Naive thymus-derived CD4-positive, alpha-beta T cell (primary cell): ENCODE results near the gene EMILIN2. TPM values are rescaled to one million over a fixed set of nuclear protein-coding genes. Genes with fewer than 3 reads are reported as not detected.

ENCODE experiments used
- ATAC-seq: fragments of 150-1000 bp; cut with Tn5 transposase; 2 replicates; pipeline ENCODE4 v1.10.0; 2021; ENCODE audit warnings: mild to moderate bottlenecking, moderate library complexity
- CTCF ChIA-PET: fragments of 350-600 bp; sonication (Branson Sonifier 250); formaldehyde crosslinking; loops from one replicate; lab custom pipeline; 2021; ENCODE audit warnings: antibody characterized with exemption; lab: Charles Lee
- POLR2A ChIA-PET: fragments of 350-600 bp; sonication (Branson Sonifier 250); formaldehyde crosslinking; loops from one replicate; lab custom pipeline; 2021; ENCODE audit warnings: antibody characterized with exemption, inconsistent platforms; lab: Charles Lee
- DNase-seq, 9 donors: peaks; one replicate each; pipeline versions ENCODE4 v3.0.0 to v3.0.0-alpha.2; 2020 to 2022; ENCODE audit warnings: mixed read lengths in 1 of 9
- H3K27ac ChIP-seq: one replicate; pipeline ENCODE4 v1.7.0; 2013; ENCODE audit warnings: mild to moderate bottlenecking, low read depth, low read length, moderate library complexity
- H3K27me3 ChIP-seq, 2 donors: one replicate each; pipeline ENCODE4 v1.7.0; 2013; ENCODE audit warnings: low read length in 2 of 2, mild to moderate bottlenecking in 2 of 2, moderate library complexity in 2 of 2; ENCODE audit not compliant: control insufficient read depth in 2 of 2, insufficient read depth in 2 of 2
- H3K36me3 ChIP-seq, 3 experiments: 1 replicate in 2 of 3; 2 replicates in 1 of 3; pipeline ENCODE4 v1.7.0; 2013; ENCODE audit warnings: low read length in 3 of 3, mild to moderate bottlenecking in 3 of 3, moderate library complexity in 1 of 3; ENCODE audit not compliant: insufficient read depth in 3 of 3, control insufficient read depth in 2 of 3
- H3K4me1 ChIP-seq, 2 donors: one replicate each; pipeline ENCODE4 v1.7.0; 2013; ENCODE audit warnings: low read length in 2 of 2, mild to moderate bottlenecking in 2 of 2, moderate library complexity in 1 of 2; ENCODE audit not compliant: control insufficient read depth in 2 of 2, insufficient read depth in 2 of 2
- H3K4me3 ChIP-seq: 2 replicates; pipeline ENCODE4 v1.7.0; 2013; ENCODE audit warnings: mild to moderate bottlenecking, low read length
- H3K9me3 ChIP-seq, 3 experiments: 1 replicate in 2 of 3; 2 replicates in 1 of 3; pipeline ENCODE4 v1.7.0; 2013; ENCODE audit warnings: low read length in 3 of 3; ENCODE audit not compliant: control insufficient read depth in 2 of 3
- H3K27ac Mint-ChIP-seq, 9 donors: one replicate each; pipeline ENCODE4 v1.8.0; 2020 to 2022; ENCODE audit warnings: mixed read lengths in 9 of 9, mild to moderate bottlenecking in 8 of 9, moderate library complexity in 5 of 9, inconsistent platforms in 2 of 9
- H3K27me3 Mint-ChIP-seq, 5 donors: one replicate each; pipeline ENCODE4 v1.8.0; 2021 to 2022; ENCODE audit warnings: mixed read lengths in 5 of 5, mild to moderate bottlenecking in 1 of 5
- H3K36me3 Mint-ChIP-seq, 5 donors: one replicate each; pipeline ENCODE4 v1.8.0; 2020 to 2022; ENCODE audit warnings: mixed read lengths in 5 of 5, mild to moderate bottlenecking in 3 of 5, inconsistent platforms in 1 of 5
- H3K4me1 Mint-ChIP-seq, 7 donors: one replicate each; pipeline ENCODE4 v1.8.0; 2020 to 2022; ENCODE audit warnings: mixed read lengths in 7 of 7, mild to moderate bottlenecking in 3 of 7, inconsistent platforms in 1 of 7
- H3K4me3 Mint-ChIP-seq, 10 donors: one replicate each; pipeline ENCODE4 v1.8.0; 2020 to 2022; ENCODE audit warnings: mild to moderate bottlenecking in 10 of 10, mixed read lengths in 10 of 10, moderate library complexity in 6 of 10, inconsistent platforms in 2 of 10
- H3K9me3 Mint-ChIP-seq, 11 donors: one replicate each; pipeline ENCODE4 v1.8.0; 2020 to 2022; ENCODE audit warnings: mixed read lengths in 11 of 11, mild to moderate bottlenecking in 4 of 11, inconsistent platforms in 1 of 11, moderate library complexity in 1 of 11
- intact Hi-C, 2 donors: fragments of 100-400 bp; cut with micrococcal nuclease; formaldehyde crosslinking; loops; one replicate each; pipeline ENCODE4 v1.15.1; 2023
- polyA plus RNA-seq, 2 donors: library from polyadenylated mRNA; unstranded; fragments of 300-500 nt; fragmentation: Illumina TruSeq; gene quantifications; one replicate each; pipeline ENCODE4 v1.2.3, GENCODE V29; 2021
- total RNA-seq, 6 experiments: library from RNA in 5 of 6; stranded (reverse) in 5 of 6; gene quantifications; 1 replicate in 5 of 6; 2 replicates in 1 of 6; pipeline ENCODE4 v1.2.3 and lab custom pipeline; 2021 to 2026

The EMILIN2 gene
- total and polyA plus RNA-seq, 7 experiments from 2014 or later = 2.9 to 51.1 (median 7.7) TPM

GRCh38 chr18:2895391-2895790 lies 48.6 kb downstream of the EMILIN2 start:
- no peak overlapping the region for H3K4me3 ChIP-seq
- H3K36me3 ChIP-seq = no peaks in the 10 kb centered on the region
- DNase-seq (no peak), ATAC-seq (no peak)
- no peaks in the 10 kb centered on the region for H3K27me3 Mint-ChIP-seq
- peaks cover 39 to 54% (median 46%) of the 10 kb centered on the region in 7 donors for H3K4me1 Mint-ChIP-seq
- POLR2A ChIA-PET = interaction anchor here (1.2 to 1.5 kb wide), 2 partner anchors 10 to 12 kb away, joined by 3 to 5 read pairs; no protein-coding TSS in a partner anchor
- H3K27me3 ChIP-seq = no peaks in the 10 kb centered on the region
- H3K27ac ChIP-seq = no peak overlapping the region
- H3K9me3 ChIP-seq = no peaks in the 10 kb centered on the region
- peak overlapping the region in 4 of 9 donors; percentile 34 to 64 (median 48) for H3K27ac Mint-ChIP-seq
- peaks cover 0 to 20% (median 0%) of the 10 kb centered on the region in 5 donors for H3K36me3 Mint-ChIP-seq
- CTCF ChIA-PET = no interaction called here
- intact Hi-C loops = no loop called here
- H3K4me3 Mint-ChIP-seq = no peak overlapping the region
- peaks cover 0 to 11% (median 0%) of the 10 kb centered on the region in 11 donors for H3K9me3 Mint-ChIP-seq
- peaks cover 15 to 19% of the 10 kb centered on the region in 2 donors for H3K4me1 ChIP-seq

- CTCF ChIA-PET = no interaction called here
- H3K9me3 ChIP-seq = no peaks in the 10 kb centered on the region
- peaks cover 0 to 7% (median 0%) of the 10 kb centered on the region in 11 donors for H3K9me3 Mint-ChIP-seq
- H3K27me3 Mint-ChIP-seq = no peaks in the 10 kb centered on the region
- H3K4me3 ChIP-seq = no peak overlapping the region
- no peaks in the 10 kb centered on the region for H3K36me3 ChIP-seq
- intact Hi-C loops = no loop called here
- H3K27ac ChIP-seq = no peak overlapping the region
- ATAC-seq (no peak), DNase-seq (no peak)
- POLR2A ChIA-PET = no interaction called here
- H3K4me1 Mint-ChIP-seq = peaks cover 25 to 38% (median 30%) of the 10 kb centered on the region in 7 donors
- H3K4me3 Mint-ChIP-seq = no peak overlapping the region
- peaks cover 2 to 3% of the 10 kb centered on the region in 2 donors for H3K4me1 ChIP-seq
- H3K27me3 ChIP-seq = no peaks in the 10 kb centered on the region
- peaks cover 0 to 6% (median 0%) of the 10 kb centered on the region in 5 donors for H3K36me3 Mint-ChIP-seq
- H3K27ac Mint-ChIP-seq = no peak overlapping the region
Observed at GRCh38 chr18:2896990-2897389, 50.2 kb downstream of the EMILIN2 start.

- no peak for DNase-seq
- Histone ChIP-seq H3K36me3 (no peaks in the 10 kb centered on the region), H3K9me3 (no peaks in the 10 kb centered on the region), H3K27me3 (no peaks in the 10 kb centered on the region), H3K4me3 (no peak overlapping the region), H3K4me1 (no peaks in the 10 kb centered on the region), H3K27ac (no peak overlapping the region)
- intact Hi-C loops = no loop called here
- Mint-ChIP-seq H3K27ac (peak overlapping the region in 1 of 9 donors; percentile 11), H3K27me3 (no peaks in the 10 kb centered on the region), H3K9me3 (peaks cover 0 to 7% (median 0%) of the 10 kb centered on the region in 11 donors), H3K36me3 (peaks cover 0 to 5% (median 0%) of the 10 kb centered on the region in 5 donors), H3K4me1 (peaks cover 21 to 32% (median 26%) of the 10 kb centered on the region in 7 donors), H3K4me3 (no peak overlapping the region)
- POLR2A ChIA-PET = no interaction called here
- CTCF ChIA-PET = no interaction called here
- ATAC-seq = no peak
Observed at GRCh38 chr18:2897448-2898185, 50.8 kb downstream of the EMILIN2 start.

- H3K9me3 ChIP-seq = no peaks in the 10 kb centered on the region
- no peak overlapping the region for H3K27ac ChIP-seq
- H3K4me1 ChIP-seq = no peaks in the 10 kb centered on the region
- Mint-ChIP-seq H3K27ac (peak overlapping the region in 1 of 9 donors; percentile 11), H3K36me3 (peaks cover 0 to 5% (median 0%) of the 10 kb centered on the region in 5 donors), H3K9me3 (peaks cover 0 to 7% (median 0%) of the 10 kb centered on the region in 11 donors), H3K4me3 (no peak overlapping the region), H3K27me3 (no peaks in the 10 kb centered on the region), H3K4me1 (peaks cover 16 to 28% (median 21%) of the 10 kb centered on the region in 7 donors)
- DNase-seq (no peak), ATAC-seq (peak; percentile 77)
- ChIA-PET CTCF (no interaction called here), POLR2A (no interaction called here)
- H3K27me3 ChIP-seq = no peaks in the 10 kb centered on the region
- H3K36me3 ChIP-seq = no peaks in the 10 kb centered on the region
- intact Hi-C loops = no loop called here
- no peak overlapping the region for H3K4me3 ChIP-seq
Observed at GRCh38 chr18:2898186-2898640, 51.4 kb downstream of the EMILIN2 start.

GRCh38 chr18:2900684-2901422 lies 54.0 kb downstream of the EMILIN2 start:
- DNase-seq (no peak), ATAC-seq (no peak)
- Mint-ChIP-seq H3K4me3 (no peak overlapping the region), H3K36me3 (no peaks in the 10 kb centered on the region), H3K9me3 (no peaks in the 10 kb centered on the region), H3K4me1 (peaks cover 5 to 16% (median 12%) of the 10 kb centered on the region in 7 donors), H3K27me3 (no peaks in the 10 kb centered on the region), H3K27ac (no peak overlapping the region)
- H3K9me3 ChIP-seq = no peaks in the 10 kb centered on the region
- intact Hi-C loops = no loop called here
- ChIA-PET CTCF (no interaction called here), POLR2A (interaction anchor here (0.6 kb wide), 1 partner anchor 140 kb away, joined by 3 read pairs; no protein-coding TSS in a partner anchor)
- no peaks in the 10 kb centered on the region for H3K27me3 ChIP-seq
- no peaks in the 10 kb centered on the region for H3K36me3 ChIP-seq
- no peak overlapping the region for H3K27ac ChIP-seq
- H3K4me1 ChIP-seq = peaks cover 0 to 5% of the 10 kb centered on the region in 2 donors
- no peak overlapping the region for H3K4me3 ChIP-seq

- intact Hi-C loops = no loop called here
- H3K36me3 Mint-ChIP-seq = no peaks in the 10 kb centered on the region
- no peak for ATAC-seq
- Histone ChIP-seq H3K27me3 (no peaks in the 10 kb centered on the region), H3K4me1 (peaks cover 0 to 5% of the 10 kb centered on the region in 2 donors), H3K4me3 (no peak overlapping the region), H3K9me3 (no peaks in the 10 kb centered on the region), H3K36me3 (no peaks in the 10 kb centered on the region), H3K27ac (no peak overlapping the region)
- H3K27me3 Mint-ChIP-seq = no peaks in the 10 kb centered on the region
- no peak for DNase-seq
- H3K4me3 Mint-ChIP-seq = no peak overlapping the region
- H3K9me3 Mint-ChIP-seq = no peaks in the 10 kb centered on the region
- POLR2A ChIA-PET = interaction anchor here (0.6 kb wide), 1 partner anchor 141 kb away, joined by 3 read pairs; no protein-coding TSS in a partner anchor
- CTCF ChIA-PET = no interaction called here
- peaks cover 5 to 18% (median 14%) of the 10 kb centered on the region in 7 donors for H3K4me1 Mint-ChIP-seq
- no peak overlapping the region for H3K27ac Mint-ChIP-seq
Observed at GRCh38 chr18:2901423-2901985, 54.7 kb downstream of the EMILIN2 start.
